PFSK-1 (cell line): ENCODE measurements around the gene FA2H.

Experiments
- POLR2AphosphoS5 ChIP-seq: IDR thresholded peaks from 2 replicates; pipeline ENCODE4 v1.6.1; 2012; ENCODE audit warnings: low read depth, mild to moderate bottlenecking, control low read depth, low read length, moderate library complexity
- TAF1 ChIP-seq: IDR thresholded peaks from 2 replicates; pipeline ENCODE4 v1.6.1; 2012; ENCODE audit warnings: low read length, control low read depth, borderline replicate concordance; ENCODE audit not compliant: insufficient read depth

GRCh38 chr16:74711938-74712337, 62.7 kb downstream of the FA2H start:
- TF ChIP-seq POLR2AphosphoS5 (no peak), TAF1 (no peak)
